HG03175 (cell line): ENCODE data around the gene EDC3.
"Not testable (repeated sequence)": the region's sequence is repeated elsewhere in the genome, so short reads cannot be mapped to it uniquely, and the experiment has no call there.

Experiments
- ATAC-seq: cut with Tn5 transposase; IDR thresholded peaks from one replicate; pipeline ENCODE4 v1.9.1; 2021; ENCODE audit warnings: mild to moderate bottlenecking, moderate library complexity; ENCODE audit not compliant: unreplicated experiment

The EDC3 gene

DNA sequence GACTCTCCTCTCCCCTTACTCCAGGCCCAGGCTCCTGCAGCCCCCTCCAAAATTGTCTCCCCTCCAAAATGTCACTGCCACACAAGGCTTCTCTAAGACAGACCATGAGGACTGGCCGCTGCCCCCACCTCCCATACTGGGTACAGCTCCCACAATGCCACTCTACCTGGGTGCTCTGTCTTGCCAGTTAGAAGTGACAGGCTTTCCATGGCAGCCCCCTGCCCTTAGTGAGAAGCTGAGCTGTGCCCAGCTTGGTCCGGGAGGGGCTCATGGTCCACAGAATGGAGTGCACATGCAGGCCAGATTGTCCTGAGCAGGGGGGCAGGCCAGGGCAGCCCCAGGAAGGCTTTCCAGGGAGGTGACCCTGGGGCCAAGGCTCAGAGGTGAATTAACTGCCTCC, 83.1 kb downstream of the EDC3 start:
- ATAC-seq, result no peak

DNA sequence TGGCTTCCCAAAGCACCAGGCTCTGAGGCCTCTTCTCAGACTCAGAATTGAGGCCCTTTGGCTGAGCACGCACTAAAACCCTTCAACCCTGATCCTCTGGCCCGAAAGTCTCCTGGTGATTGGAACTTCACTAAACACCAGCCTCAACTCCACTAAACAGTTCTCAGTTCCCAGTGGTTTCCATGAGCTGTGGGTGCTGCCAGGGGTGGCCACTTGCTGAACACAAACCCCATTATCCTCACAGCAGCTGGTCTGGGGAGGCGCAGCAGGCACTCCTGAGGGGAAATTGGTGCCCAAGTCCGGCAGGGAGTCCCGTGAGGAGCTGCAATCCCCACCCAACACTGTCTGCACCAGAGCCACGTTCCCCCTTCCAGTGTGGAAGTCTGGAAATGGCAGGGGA, 84.0 kb downstream of the EDC3 start:
- ATAC-seq, result no peak

DNA sequence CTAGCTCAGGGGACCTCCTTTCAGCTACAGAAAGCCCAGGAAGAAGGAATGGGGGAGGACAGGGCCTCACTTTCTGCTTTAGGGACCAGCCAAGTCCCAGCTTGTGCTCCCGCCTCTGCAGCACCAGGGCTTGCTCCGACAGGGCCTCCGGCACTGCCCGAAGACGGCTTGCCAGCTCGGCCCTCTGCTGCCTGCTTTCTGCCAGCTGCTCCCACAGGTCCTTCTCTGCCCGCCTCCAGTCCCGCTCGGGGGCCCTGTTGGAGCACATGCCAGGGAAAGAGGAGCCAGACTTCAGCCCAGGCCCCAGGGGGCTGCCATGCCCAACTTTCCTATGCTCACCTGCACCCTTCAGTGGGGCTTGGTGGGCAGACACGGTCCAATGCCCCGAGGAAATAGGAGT, 84.5 kb downstream of the EDC3 start:
- no peak for ATAC-seq

- ATAC-seq, result no peak
Observed at GRCh38 chr15:74610302-74610951, 85.4 kb downstream of the EDC3 start.

DNA sequence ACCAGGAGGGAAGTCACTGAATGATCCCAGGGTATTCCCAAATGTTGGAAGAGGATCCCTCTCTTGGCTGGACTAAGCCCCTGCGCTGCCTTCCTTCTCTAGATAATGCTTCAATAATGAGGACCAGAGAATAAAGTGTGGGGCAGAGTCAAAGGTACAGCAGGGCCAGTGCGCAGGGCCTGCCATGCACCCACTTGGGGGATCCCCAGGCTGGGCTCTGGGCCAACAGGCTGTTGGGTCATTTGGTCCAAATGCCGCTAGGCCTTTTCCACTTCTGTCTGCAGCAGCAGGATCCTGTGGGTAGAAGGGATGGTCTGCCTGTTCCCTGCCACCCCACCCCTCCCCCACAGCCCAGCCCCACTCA, 85.9 kb downstream of the EDC3 start:
- ATAC-seq, result no peak

- ATAC-seq, result no peak
Observed at GRCh38 chr15:74608786-74609185, 87.0 kb downstream of the EDC3 start.

GRCh38 chr15:74605795-74606150, 90.1 kb downstream of the EDC3 start:
- ATAC-seq, result no peak

- no peak for ATAC-seq
Observed at GRCh38 chr15:74604983-74605794, 90.6 kb downstream of the EDC3 start.

DNA sequence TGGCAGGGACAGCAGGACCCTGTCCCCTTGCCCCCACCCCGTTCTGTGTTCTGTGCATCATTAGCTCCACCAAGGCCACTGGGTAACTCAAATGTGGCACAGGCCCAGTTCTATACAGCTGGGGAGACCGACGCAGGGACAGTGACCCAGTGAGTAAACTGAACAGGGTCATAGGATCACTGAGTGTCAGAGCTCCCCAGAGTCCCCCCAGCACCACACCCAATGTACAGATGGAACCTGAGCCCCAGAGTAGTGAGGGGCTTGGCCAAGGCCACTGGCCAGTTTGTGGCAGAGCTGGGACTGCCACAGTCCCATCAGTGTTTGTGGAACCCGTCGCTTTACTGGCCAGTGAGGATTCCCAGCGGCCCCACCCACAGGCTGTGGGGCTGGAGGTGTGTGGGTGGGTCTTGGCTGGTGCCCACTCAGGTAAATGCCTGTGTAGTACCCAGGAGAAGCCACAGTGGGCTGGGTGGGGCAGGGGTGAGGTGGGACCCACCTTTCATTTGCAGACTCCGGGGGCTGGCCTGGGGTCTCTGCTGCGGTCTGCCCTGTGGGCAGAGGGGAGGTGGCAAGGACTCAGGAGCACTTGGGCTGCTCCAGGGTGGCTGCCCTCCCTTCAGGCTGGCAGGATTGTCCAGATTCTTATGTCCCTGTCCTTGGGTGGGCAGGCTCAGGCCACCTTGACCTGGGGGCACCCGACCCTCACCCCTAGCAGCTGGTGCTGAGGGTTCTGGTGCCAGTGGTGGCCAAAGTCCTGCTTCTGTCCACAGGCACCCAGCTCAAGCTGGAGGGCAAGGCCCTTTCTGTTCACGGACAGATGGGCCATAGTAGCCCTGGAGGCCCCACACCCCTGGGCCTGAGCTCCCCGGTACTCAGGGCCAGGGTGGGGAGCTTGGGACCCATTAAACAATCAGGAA, 91.8 kb downstream of the EDC3 start:
- no peak for ATAC-seq

GRCh38 chr15:74603026-74603788, 92.6 kb downstream of the EDC3 start:
- no peak for ATAC-seq

DNA sequence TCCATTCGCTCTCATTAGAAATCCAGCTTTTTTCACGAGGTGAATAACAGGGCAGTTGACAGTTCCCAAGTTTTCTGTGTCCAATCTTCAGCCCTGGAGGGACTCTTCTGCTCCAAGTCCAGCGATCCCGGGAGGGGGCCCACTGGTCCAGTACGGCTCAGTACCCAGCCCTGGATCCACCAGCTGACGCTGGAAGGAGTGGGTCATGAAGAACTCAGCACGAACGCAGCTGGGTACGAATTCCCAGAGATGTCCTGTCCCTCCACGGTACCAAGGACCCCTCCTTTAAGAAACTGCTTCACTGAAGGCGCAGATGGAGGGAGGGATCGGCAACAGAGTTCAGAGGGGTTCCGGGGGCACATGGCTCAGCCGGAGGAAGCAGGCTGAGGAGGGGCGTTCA, 96.7 kb downstream of the EDC3 start:
- ATAC-seq, result no peak

GRCh38 chr15:74598126-74598842, 97.5 kb downstream of the EDC3 start:
- ATAC-seq, result peak; percentile 85

- not testable (repeated sequence) for ATAC-seq
Observed at GRCh38 chr15:74597146-74597705, 98.6 kb downstream of the EDC3 start.

DNA sequence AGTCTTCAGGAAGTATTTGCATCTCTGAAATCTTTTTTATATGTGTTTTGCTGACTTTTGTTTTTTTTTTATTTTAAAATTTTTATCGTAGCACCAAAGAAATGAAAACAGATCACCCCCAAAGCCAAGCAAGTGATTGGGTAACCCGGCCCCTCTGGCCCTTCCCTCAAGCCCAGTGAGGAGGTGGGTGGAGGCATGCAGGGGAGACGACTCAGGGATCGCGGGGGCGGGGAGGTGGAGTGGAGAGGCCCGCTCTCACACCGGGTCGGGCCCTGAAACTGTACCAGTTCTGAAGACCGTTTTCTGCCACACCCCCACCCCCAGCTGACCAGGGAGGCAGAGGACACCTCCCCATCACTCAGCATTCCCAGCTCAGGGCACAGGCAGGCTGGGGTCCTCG, 99.1 kb downstream of the EDC3 start:
- not testable (repeated sequence) for ATAC-seq

DNA sequence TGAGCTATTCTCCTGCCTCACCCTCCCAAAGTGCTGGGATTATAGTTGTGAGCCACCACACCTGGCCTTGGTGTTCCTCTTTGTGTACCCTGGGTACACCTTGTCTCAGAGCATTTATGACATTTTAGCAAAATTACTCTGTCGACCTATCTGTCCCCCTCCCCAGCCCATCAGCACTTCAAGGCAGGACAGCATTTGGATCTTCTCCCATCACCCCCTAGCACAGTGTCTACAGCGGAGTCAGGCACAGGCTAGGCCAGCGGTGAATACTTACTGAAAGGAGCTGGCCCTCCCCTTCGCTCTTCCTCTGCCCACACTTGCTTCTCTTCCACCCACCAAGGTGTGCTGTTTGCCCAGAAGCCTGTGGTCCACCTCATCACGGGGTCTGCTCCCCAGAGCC, 100.6 kb downstream of the EDC3 start:
- ATAC-seq, result no peak

GRCh38 chr15:74594455-74594854, 101.4 kb downstream of the EDC3 start:
- ATAC-seq, result no peak

- no peak for ATAC-seq
Observed at GRCh38 chr15:74593122-74593521, 102.7 kb downstream of the EDC3 start.

DNA sequence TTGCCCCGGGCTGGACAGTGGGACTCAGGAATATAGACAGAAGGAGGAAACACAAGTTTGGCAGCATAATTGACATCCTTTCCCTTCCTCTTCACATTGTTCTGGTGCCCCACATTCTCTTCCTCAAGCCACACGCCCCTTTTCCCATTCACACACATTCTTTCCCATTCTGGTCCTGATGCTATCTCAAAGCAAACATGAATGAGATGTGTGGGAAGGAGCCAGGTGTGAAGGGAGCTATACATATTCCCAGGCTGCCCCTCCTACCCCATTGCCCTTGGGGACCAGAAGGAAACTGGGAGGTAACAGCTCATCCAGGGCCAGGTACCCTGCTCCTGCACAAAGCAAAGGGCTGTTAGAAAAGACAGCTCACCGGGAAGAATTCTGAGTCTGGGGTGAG, 103.6 kb downstream of the EDC3 start:
- no peak for ATAC-seq

DNA sequence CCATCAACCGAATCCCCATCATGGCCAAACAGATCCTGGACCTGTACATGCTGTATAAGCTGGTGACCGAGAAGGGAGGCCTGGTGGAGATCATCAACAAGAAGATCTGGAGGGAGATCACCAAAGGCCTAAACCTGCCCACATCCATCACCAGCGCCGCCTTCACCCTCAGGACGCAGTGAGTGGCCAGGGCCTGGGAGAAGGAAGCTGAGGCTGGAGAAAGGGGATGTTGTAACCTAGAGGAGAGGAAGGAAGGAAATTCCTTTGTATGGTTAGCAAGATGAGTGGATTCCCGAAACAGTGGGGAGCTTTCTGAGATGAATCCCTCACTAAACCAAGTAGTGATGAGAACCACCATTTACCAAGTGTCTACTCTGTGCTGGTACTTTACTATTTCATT, 106.0 kb downstream of the EDC3 start:
- ATAC-seq, result no peak

GRCh38 chr15:74585857-74586256, 110.0 kb downstream of the EDC3 start:
- ATAC-seq, result no peak
